22Rv1 (cell line): ENCODE data around the gene RIOK3.

ENCODE experiments used
- H3K27ac ChIP-seq: fragments of 450-650 bp; 2 replicates; pipeline ENCODE4 v1.5.1; 2017
- ZFX ChIP-seq: fragments of 450-650 bp; IDR thresholded peaks from 2 replicates; pipeline ENCODE4 v1.6.1; 2017; ENCODE audit warnings: antibody characterized with exemption, borderline replicate concordance
- TF ChIP-seq, protein P1 (sequence below): fragments of 450-650 bp; IDR thresholded peaks from 2 replicates; pipeline ENCODE4 v1.5.1; 2017; ENCODE audit warnings: mild to moderate bottlenecking

The RIOK3 gene

DNA sequence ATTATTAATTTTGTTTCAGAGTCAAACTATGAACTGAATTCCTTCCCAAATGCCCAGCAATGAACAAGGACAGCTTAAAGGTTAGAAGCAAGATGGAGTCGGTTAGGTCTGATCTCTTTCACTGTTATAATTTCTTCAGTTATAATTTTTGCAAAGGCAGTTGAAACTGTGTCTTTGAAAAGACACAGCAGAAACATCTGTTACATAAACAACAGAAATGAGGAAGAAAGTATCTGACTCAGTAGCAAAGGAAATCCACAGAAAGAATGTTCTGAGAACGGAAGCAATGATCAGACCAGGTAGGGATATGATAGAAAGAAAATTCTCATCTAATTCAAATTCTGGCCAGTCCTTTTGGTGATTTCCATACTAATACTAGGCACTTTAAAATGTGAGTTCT, 45.0 kb downstream of the RIOK3 start:
- H3K27ac ChIP-seq: no peak overlapping the region
- TF ChIP-seq ZFX: no peak
- TF ChIP-seq, protein P1, sequence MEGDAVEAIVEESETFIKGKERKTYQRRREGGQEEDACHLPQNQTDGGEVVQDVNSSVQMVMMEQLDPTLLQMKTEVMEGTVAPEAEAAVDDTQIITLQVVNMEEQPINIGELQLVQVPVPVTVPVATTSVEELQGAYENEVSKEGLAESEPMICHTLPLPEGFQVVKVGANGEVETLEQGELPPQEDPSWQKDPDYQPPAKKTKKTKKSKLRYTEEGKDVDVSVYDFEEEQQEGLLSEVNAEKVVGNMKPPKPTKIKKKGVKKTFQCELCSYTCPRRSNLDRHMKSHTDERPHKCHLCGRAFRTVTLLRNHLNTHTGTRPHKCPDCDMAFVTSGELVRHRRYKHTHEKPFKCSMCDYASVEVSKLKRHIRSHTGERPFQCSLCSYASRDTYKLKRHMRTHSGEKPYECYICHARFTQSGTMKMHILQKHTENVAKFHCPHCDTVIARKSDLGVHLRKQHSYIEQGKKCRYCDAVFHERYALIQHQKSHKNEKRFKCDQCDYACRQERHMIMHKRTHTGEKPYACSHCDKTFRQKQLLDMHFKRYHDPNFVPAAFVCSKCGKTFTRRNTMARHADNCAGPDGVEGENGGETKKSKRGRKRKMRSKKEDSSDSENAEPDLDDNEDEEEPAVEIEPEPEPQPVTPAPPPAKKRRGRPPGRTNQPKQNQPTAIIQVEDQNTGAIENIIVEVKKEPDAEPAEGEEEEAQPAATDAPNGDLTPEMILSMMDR: no peak

GRCh38 chr18:23498877-23499276, 45.8 kb downstream of the RIOK3 start:
- no peak for TF ChIP-seq ZFX
- TF ChIP-seq, protein P1: peak; percentile 87
- no peak overlapping the region for H3K27ac ChIP-seq

GRCh38 chr18:23499291-23499781, 46.2 kb downstream of the RIOK3 start:
- TF ChIP-seq, protein P1: no peak
- H3K27ac ChIP-seq: no peak overlapping the region

GRCh38 chr18:23501626-23502025, 48.5 kb downstream of the RIOK3 start:
- TF ChIP-seq, protein P1: no peak
- no peak for TF ChIP-seq ZFX
- no peak overlapping the region for H3K27ac ChIP-seq

DNA sequence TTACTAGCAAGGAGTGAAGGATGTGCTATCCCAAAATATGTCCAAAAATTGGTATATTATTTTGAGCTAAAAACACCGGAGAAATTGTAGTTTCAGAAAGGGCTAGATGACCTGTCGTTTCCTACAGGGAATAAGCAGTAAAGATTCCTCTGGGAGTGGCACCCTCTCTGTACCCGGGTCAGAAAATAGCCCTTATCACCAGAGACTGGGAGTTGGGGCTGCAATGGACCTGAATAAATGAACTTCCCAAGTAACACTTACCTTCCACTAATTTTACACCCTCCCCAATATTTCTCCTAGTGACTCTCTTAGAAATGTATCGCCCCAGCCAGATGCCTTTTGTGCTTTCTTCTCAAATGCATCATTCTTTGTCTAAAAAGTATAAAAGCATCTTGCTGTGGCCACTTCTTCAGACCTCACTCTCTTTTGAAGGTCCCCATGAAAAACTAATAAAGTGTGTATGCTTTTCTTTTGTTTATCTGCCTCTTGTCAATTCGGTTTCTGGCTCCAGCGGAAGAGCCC, 49.5 kb downstream of the RIOK3 start:
- peak overlapping the region; percentile 67 for H3K27ac ChIP-seq
- no peak for TF ChIP-seq ZFX
- TF ChIP-seq, protein P1: no peak

DNA sequence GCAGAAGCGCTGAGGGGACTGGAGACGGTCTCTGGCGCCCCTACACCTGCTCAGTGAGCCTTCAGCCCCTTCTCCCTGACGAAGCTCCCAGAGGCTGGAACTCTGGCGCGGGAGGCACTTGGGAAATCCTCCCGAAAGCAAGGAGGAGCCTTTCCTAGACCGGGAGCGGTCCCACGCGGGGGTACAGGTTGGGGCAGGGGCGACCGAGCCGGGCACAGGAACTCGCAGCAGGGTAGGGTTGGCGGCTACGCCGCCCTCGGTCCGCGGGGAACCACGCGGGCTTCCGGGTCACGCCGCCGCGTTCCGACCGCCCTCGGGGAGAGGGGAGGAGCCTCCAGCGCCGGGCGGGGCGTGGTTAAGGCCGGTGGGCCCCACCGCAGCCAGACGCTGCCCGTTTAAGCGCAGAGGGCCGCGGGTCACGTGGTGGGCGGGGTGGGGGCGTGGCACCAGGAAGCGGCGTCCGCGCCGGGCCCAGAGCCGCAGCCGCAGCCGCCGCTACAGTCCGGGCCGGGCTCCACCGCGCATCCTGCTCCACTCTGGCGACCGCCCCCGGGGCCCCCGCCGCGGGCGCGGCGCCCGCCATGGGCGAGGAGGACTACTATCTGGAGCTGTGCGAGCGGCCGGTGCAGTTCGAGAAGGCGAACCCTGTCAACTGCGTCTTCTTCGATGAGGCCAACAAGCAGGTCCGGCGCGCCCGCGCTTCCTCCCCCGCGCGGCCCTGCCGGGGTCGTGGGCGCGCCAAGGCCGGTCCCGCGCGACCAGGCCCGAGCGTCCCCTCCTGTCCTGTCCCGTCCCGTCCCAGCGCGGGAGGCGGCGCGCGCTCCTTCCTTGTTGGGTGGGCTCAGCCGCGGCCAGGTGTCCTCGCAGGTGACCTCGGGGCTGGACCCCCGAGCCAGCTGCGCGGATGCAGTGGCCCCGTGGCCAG, 50.2 kb downstream of the RIOK3 start, which contains the start of gene RMC1:
Gene RMC1, plus strand, starts transcription at position 474 of the 925 bp plus-strand sequence. Its CDS starts 108 bp downstream, at position 582.
- TF ChIP-seq ZFX: no peak
- TF ChIP-seq, protein P1: peak; percentile 20
- peak within 1 kb of the TSS; percentile 67 for H3K27ac ChIP-seq

DNA sequence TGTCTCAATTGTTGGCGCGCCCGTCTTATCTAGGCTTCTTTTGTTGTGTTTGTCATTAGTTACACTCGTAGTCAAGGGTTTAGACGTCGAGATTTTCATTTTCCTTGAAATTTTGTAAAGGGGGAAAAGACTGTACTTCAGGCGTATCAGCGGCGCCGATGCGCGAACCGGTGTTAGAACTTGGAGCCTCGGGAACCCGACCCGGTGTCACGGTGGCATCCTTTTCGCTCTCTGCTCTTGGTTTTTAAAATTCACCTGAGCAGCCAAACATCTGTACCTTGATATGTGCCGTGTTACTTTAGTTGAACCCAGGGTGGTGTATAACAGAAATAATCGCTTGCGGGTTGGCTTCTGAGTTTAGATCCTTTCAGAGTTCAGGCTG, 50.9 kb downstream of the RIOK3 start:
- H3K27ac ChIP-seq: peak overlapping the region; percentile 67
- no peak for TF ChIP-seq ZFX
